Measurements from ENCODE around the gene DNAJB2. TPM values are rescaled to one million over a fixed set of nuclear protein-coding genes. Genes with fewer than 3 reads are reported as not detected.
A peak's percentile ranks its signal among the peaks of the same experiment; 100 is the strongest.

DNAJB2 gene
- total RNA-seq, 1 donor from 2014 or later, result 47.8 TPM

GRCh38 chr2:219290381-219291171, 11.4 kb downstream of the DNAJB2 start:
- no peak overlapping the region for H3K27ac Mint-ChIP-seq
- H3K36me3 Mint-ChIP-seq, result no peaks in the 10 kb centered on the region
- no peaks in the 10 kb centered on the region for H3K9me3 Mint-ChIP-seq
- no peak for DNase-seq (ENCODE audit: low spot score in 2 of 2, unreplicated experiment in 2 of 2)
- no peak overlapping the region for H3K4me3 Mint-ChIP-seq
- H3K4me1 Mint-ChIP-seq, result peaks cover 15% of the 10 kb centered on the region
- H3K27me3 Mint-ChIP-seq (ENCODE audit: low read depth), result peaks cover 7% of the 10 kb centered on the region
- no peak for TF ChIP-seq CTCF (IDR thresholded peaks at IDR 0.05; ENCODE audit: unreplicated experiment)

GRCh38 chr2:219291394-219291793, 12.2 kb downstream of the DNAJB2 start:
- DNase-seq (ENCODE audit: low spot score in 2 of 2, unreplicated experiment in 2 of 2), result no peak
- Mint-ChIP-seq H3K4me3 (no peak overlapping the region), H3K4me1 (peaks cover 11% of the 10 kb centered on the region), H3K27me3 (ENCODE audit: low read depth) (peaks cover 13% of the 10 kb centered on the region), H3K9me3 (no peaks in the 10 kb centered on the region), H3K27ac (no peak overlapping the region), H3K36me3 (no peaks in the 10 kb centered on the region)
- no peak for TF ChIP-seq CTCF (IDR thresholded peaks at IDR 0.05; ENCODE audit: unreplicated experiment)

GRCh38 chr2:219291910-219292490, 12.8 kb downstream of the DNAJB2 start:
- Mint-ChIP-seq H3K4me1 (peaks cover 9% of the 10 kb centered on the region), H3K4me3 (no peak overlapping the region), H3K27ac (no peak overlapping the region), H3K27me3 (ENCODE audit: low read depth) (peaks cover 14% of the 10 kb centered on the region), H3K9me3 (no peaks in the 10 kb centered on the region), H3K36me3 (no peaks in the 10 kb centered on the region)
- TF ChIP-seq CTCF (IDR thresholded peaks at IDR 0.05; ENCODE audit: unreplicated experiment), result no peak
- DNase-seq (ENCODE audit: low spot score in 2 of 2, unreplicated experiment in 2 of 2), result peak in 1 of 2 experiments; percentile 20

- no peak overlapping the region for H3K4me3 Mint-ChIP-seq
- H3K4me1 Mint-ChIP-seq, result peaks cover 9% of the 10 kb centered on the region
- H3K9me3 Mint-ChIP-seq, result no peaks in the 10 kb centered on the region
- no peaks in the 10 kb centered on the region for H3K36me3 Mint-ChIP-seq
- peak in 1 of 2 experiments; percentile 26 for DNase-seq (ENCODE audit: low spot score in 2 of 2, unreplicated experiment in 2 of 2)
- TF ChIP-seq CTCF (IDR thresholded peaks at IDR 0.05; ENCODE audit: unreplicated experiment), result no peak
- peaks cover 18% of the 10 kb centered on the region for H3K27me3 Mint-ChIP-seq (ENCODE audit: low read depth)
- H3K27ac Mint-ChIP-seq, result no peak overlapping the region
These were observed 13.4 kb downstream of the DNAJB2 start for GRCh38 chr2:219292616-219293015.

GRCh38 chr2:219293736-219294231, 14.6 kb downstream of the DNAJB2 start:
- Mint-ChIP-seq H3K27me3 (ENCODE audit: low read depth) (peaks cover 23% of the 10 kb centered on the region), H3K36me3 (no peaks in the 10 kb centered on the region)

More at GRCh38 chr2:219293736-219294231, 14.6 kb downstream of the DNAJB2 start:
- H3K27ac Mint-ChIP-seq, result peak overlapping the region; percentile 68
- DNase-seq (ENCODE audit: low spot score in 2 of 2, unreplicated experiment in 2 of 2), result peak in 1 of 2 experiments; percentile 33
- H3K9me3 Mint-ChIP-seq, result no peaks in the 10 kb centered on the region
- H3K4me3 Mint-ChIP-seq, result peak overlapping the region; percentile 72
- H3K4me1 Mint-ChIP-seq, result peaks cover 9% of the 10 kb centered on the region
- no peak for TF ChIP-seq CTCF (IDR thresholded peaks at IDR 0.05; ENCODE audit: unreplicated experiment)

All from mesothelial cell of epicardium (in vitro differentiated cells).